Spleen (tissue), 7 donors: ENCODE data around the gene BHLHE23.

Source experiments
- POLR2A ChIP-seq, 3 donors: fragments of 450-650 bp; IDR thresholded peaks; one replicate each; pipeline ENCODE4 v1.5.1; 2017; ENCODE audit warnings: antibody characterized with exemption in 3 of 3, mild to moderate bottlenecking in 1 of 3
- POLR2AphosphoS5 ChIP-seq, 3 donors: sonication (generic); formaldehyde crosslinking; IDR thresholded peaks; one replicate each; pipeline ENCODE4 v1.5.1; 2017; ENCODE audit warnings: antibody characterized with exemption in 3 of 3
- TF ChIP-seq, protein P1 (sequence below), 11 experiments: fragments of 200-600 bp in 7 of 11; fragments of 450-650 bp in 4 of 11; sonication (generic) in 4 of 11; IDR thresholded peaks in 8 of 11; conservative IDR thresholded peaks in 3 of 11; 1 replicate in 7 of 11; 2 replicates in 4 of 11; pipeline versions ENCODE4 v1.4.0 to v1.8.0; 2016 to 2021; ENCODE audit warnings: antibody characterized with exemption in 11 of 11, inconsistent platforms in 4 of 11, mild to moderate bottlenecking in 1 of 11
- donor health status: DM: no; HTN: no; CAD: no; lungs with moderate emphysema.
- donor health status: DM: no; HTN: no; CAD: no.
- donor health status: DM: no; HTN: no; CAD: no.

DNA sequence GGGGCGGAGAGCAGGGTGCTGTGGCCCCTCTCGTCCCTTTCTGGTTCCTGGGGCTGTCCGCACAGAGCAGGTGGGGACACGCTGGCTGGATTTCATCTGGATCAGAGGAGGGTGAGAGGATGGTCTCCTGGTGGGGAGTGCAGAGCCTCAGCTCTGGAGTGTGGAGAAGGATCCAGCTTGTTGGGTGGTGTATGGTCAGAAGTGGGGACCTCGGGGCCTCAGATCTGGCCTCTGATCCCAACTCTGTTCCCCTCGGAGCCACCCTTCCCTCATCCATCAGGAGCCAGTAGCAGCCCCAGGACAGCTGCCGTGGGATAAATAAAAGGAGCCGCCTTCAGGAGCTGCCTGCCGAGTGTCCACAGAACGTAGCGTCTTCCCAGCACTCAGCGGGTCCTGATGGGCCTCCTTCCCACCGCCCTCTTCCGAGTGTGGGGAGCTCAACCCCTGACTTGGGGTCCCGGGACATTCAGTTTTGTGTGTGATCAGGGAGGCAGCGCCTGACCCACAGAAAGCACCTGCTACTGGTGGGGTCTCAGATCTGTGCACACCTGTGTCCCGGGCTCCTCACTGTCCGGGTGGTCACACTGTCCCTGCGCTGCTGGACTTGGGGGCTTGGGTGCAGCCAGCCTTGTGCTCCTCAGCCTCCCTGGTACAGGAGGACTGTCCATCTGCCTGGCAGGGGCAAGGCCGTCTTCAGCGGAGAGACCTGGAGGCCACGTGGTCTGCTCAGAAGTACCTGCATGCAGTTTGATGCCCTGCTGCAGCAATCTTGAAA lies 25.4 kb upstream of the BHLHE23 start:
- TF ChIP-seq POLR2A (IDR thresholded peaks at IDR 0.05) (no peak), POLR2AphosphoS5 (IDR thresholded peaks at IDR 0.05) (no peak)
- TF ChIP-seq, protein P1, sequence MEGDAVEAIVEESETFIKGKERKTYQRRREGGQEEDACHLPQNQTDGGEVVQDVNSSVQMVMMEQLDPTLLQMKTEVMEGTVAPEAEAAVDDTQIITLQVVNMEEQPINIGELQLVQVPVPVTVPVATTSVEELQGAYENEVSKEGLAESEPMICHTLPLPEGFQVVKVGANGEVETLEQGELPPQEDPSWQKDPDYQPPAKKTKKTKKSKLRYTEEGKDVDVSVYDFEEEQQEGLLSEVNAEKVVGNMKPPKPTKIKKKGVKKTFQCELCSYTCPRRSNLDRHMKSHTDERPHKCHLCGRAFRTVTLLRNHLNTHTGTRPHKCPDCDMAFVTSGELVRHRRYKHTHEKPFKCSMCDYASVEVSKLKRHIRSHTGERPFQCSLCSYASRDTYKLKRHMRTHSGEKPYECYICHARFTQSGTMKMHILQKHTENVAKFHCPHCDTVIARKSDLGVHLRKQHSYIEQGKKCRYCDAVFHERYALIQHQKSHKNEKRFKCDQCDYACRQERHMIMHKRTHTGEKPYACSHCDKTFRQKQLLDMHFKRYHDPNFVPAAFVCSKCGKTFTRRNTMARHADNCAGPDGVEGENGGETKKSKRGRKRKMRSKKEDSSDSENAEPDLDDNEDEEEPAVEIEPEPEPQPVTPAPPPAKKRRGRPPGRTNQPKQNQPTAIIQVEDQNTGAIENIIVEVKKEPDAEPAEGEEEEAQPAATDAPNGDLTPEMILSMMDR (IDR thresholded peaks at IDR 0.05 in 8 of 11, conservative IDR thresholded peaks at IDR 0.05 in 3 of 11) = no peak
